NAMALWA (cell line): ENCODE results near the gene OTULIN.

Source experiments
- DNase-seq: peaks from one replicate; pipeline ENCODE4 v3.0.0-alpha.2; 2015; ENCODE audit warnings: low spot score

The OTULIN gene

GRCh38 chr5:14668181-14668591 lies 3.7 kb downstream of the OTULIN start:
- DNase-seq, result peak; percentile 27

GRCh38 chr5:14669415-14669814 lies 4.9 kb downstream of the OTULIN start:
- no peak for DNase-seq

GRCh38 chr5:14669975-14670374 lies 5.5 kb downstream of the OTULIN start:
- no peak for DNase-seq

GRCh38 chr5:14671414-14671813 lies 6.9 kb downstream of the OTULIN start:
- DNase-seq, result peak; percentile 38

GRCh38 chr5:14672082-14672481 lies 7.6 kb downstream of the OTULIN start:
- peak; percentile 37 for DNase-seq

- no peak for DNase-seq
Measured at GRCh38 chr5:14672484-14673394, 8.2 kb downstream of the OTULIN start.

GRCh38 chr5:14673443-14673842 lies 8.9 kb downstream of the OTULIN start:
- DNase-seq, result no peak

GRCh38 chr5:14674983-14675854 lies 10.7 kb downstream of the OTULIN start:
- DNase-seq, result no peak

- peak; percentile 66 for DNase-seq
Measured at GRCh38 chr5:14675865-14676300, 11.4 kb downstream of the OTULIN start.

- DNase-seq, result no peak
Measured at GRCh38 chr5:14676320-14676719, 11.8 kb downstream of the OTULIN start.

- no peak for DNase-seq
Measured at GRCh38 chr5:14678773-14679334, 14.3 kb downstream of the OTULIN start.

- no peak for DNase-seq
Measured at GRCh38 chr5:14679595-14679994, 15.1 kb downstream of the OTULIN start.

GRCh38 chr5:14681236-14681752 lies 16.8 kb downstream of the OTULIN start:
- no peak for DNase-seq

GRCh38 chr5:14683906-14684455 lies 19.5 kb downstream of the OTULIN start:
- no peak for DNase-seq

GRCh38 chr5:14684757-14685156 lies 20.2 kb downstream of the OTULIN start:
- no peak for DNase-seq

- peak; percentile 88 for DNase-seq
Measured at GRCh38 chr5:14685757-14686156, 21.2 kb downstream of the OTULIN start.

- DNase-seq, result no peak
Measured at GRCh38 chr5:14686517-14686916, 22.0 kb downstream of the OTULIN start.

- no peak for DNase-seq
Measured at GRCh38 chr5:14687023-14687665, 22.6 kb downstream of the OTULIN start.

- no peak for DNase-seq
Measured at GRCh38 chr5:14693070-14693469, 28.6 kb downstream of the OTULIN start.

GRCh38 chr5:14695152-14695551 lies 30.6 kb downstream of the OTULIN start:
- no peak for DNase-seq

GRCh38 chr5:14696057-14696456 lies 31.5 kb downstream of the OTULIN start:
- DNase-seq, result no peak
